HuH-7 (cell line): ENCODE data around the gene RPP25L.

Experiments
- DNase-seq: peaks from one replicate; pipeline ENCODE4 v3.0.0; 2011; ENCODE audit warnings: low spot score

RPP25L gene

GRCh38 chr9:34568774-34569173 is 43.1 kb downstream of the RPP25L start:
- DNase-seq = no peak

GRCh38 chr9:34568133-34568532 is 43.8 kb downstream of the RPP25L start:
- no peak for DNase-seq

DNA sequence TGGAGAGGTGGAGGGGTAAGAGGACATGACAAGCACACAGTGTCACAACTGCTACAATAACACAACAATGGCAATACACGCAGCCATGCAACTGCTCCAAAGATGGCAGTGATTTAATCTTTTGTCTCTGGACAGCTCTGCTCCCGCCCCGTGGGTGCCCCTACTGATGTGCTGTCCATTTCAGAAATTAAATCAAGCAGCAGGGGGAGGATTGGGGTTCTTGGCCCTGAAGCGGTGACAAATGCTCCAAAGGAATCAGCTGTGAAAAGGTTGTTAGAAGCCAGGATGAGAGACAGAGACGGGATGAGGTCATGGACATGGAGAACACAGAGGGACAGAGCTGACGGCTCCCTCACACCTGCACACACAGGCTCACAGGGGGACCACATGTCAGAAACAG is 44.9 kb downstream of the RPP25L start:
- DNase-seq = no peak

DNA sequence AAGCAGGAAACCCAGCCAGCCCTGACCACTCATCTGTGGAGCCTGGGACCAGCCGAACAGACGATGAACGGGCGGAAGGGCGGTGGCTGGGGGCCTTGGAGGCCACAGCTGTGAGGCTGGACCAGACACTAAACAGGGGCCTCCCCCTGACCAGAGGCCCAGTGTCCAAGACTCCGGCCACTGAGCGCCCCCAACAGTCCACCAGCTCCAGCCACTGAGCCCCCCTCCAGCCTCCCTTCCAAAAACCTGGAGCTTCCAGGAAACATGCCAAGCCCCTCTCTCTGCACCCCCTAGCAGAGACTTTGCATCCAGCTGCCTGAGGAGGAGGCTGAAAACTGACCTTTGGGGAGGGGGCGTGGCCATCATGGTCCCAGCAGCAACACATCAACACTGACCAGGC is 45.6 kb downstream of the RPP25L start:
- DNase-seq = no peak

DNA sequence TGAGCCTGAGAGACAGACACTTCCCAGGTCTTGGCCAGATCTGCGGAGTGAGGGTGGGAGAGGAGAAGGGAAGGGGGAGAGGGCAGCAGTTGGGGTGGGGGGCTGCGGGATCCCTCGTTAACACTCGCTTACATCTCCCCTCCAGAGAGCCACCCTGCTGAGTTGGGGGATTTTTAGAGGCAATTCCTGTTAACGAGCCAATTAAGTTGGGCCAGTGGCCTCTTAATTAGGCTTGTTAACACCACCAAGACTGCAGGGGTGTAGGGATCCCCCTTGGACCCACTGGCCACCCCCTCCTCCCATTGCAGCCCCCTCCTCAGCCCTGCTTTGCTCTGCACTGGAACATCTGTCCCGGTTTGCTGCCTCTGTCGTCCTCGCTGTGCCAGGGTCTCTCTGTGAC is 46.0 kb downstream of the RPP25L start:
- no peak for DNase-seq

DNA sequence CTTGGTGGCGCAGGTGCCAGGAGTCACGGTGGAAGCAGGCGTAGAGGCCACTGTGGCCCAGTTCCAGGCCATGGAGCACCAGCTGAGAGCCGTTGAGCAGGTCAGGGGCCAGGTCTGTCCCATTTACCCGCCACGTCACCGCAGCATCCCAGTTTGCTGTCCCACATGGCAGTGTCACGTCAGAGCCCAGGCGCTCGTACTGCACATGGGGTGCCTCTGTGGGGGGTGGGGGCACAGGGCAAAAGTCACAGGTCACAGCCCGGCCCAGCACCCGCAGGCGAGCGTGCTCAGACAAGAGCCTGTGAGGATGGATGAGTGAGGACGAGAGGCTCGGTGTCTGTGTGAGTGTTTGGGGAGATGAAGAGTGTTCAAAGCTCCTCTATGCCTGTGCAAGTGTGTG is 47.3 kb downstream of the RPP25L start:
- no peak for DNase-seq

GRCh38 chr9:34563262-34563661 is 48.6 kb downstream of the RPP25L start:
- no peak for DNase-seq

DNA sequence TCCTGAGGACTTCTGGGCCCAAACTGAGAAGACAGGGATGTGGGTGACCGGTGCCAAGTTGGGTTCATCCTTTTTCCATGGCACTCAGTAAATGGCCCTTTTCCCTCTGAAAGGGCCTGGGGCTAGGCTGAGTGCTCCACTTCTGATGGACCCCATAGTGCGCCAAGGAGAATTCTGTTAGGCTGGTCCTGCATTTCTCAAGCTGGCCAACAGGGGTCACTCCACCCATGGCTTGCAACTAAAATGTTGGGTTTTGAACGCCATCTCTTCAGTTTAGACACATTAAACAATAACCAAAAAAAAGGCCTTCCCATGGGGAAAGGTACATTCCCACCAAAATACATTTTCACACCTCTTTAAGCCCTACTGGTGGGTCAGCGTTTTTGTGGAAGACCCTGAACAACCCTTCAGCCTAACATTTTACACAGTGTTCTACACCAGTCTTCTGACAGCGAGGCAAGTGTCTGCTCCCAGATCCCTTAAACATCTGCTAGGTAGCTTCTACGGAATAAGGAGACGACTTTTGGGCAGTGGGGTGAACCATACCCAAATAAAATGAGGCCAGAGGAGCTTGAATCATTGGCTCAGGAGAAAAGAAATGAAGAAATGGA is 49.7 kb downstream of the RPP25L start:
- no peak for DNase-seq

- no peak for DNase-seq
Measured at GRCh38 chr9:34560599-34561214, 51.2 kb downstream of the RPP25L start.
